Hematopoietic multipotent progenitor cell treated with erythropoietin and hydrocortisone succinate and interleukin-3 and kit ligand, for 8 days (in vitro differentiated cells): Measurements from ENCODE around the gene CXCR4.

Experiments
- DNase-seq: peaks from one replicate; pipeline ENCODE4 v3.0.0-alpha.2; 2015

The CXCR4 gene

GRCh38 chr2:136117909-136118818, at the start of gene CXCR4:
CXCR4 (minus strand) TSS chr2:136118149; CDS start chr2:136118060, 89 bp downstream.
- DNase-seq = peak; percentile 59

- no peak for DNase-seq
These were observed 46.4 kb upstream of the CXCR4 start for GRCh38 chr2:136164280-136164776.

GRCh38 chr2:136162438-136162837, 44.5 kb upstream of the CXCR4 start:
- no peak for DNase-seq

GRCh38 chr2:136156411-136156810, 38.5 kb upstream of the CXCR4 start:
- no peak for DNase-seq

GRCh38 chr2:136154384-136154783, 36.4 kb upstream of the CXCR4 start:
- no peak for DNase-seq

- DNase-seq = no peak
These were observed 33.3 kb upstream of the CXCR4 start for GRCh38 chr2:136151021-136151971.

- DNase-seq = no peak
These were observed 31.1 kb upstream of the CXCR4 start for GRCh38 chr2:136149011-136149410.

- DNase-seq = no peak
These were observed 28.6 kb upstream of the CXCR4 start for GRCh38 chr2:136146564-136146963.

GRCh38 chr2:136143603-136144451, 25.9 kb upstream of the CXCR4 start:
- peak; percentile 57 for DNase-seq

GRCh38 chr2:136141510-136142149, 23.7 kb upstream of the CXCR4 start:
- peak; percentile 67 for DNase-seq

- peak; percentile 83 for DNase-seq
These were observed 21.7 kb upstream of the CXCR4 start for GRCh38 chr2:136139631-136140030.

GRCh38 chr2:136137982-136138381, 20.0 kb upstream of the CXCR4 start:
- no peak for DNase-seq

- DNase-seq = no peak
These were observed 19.0 kb upstream of the CXCR4 start for GRCh38 chr2:136136931-136137330.

- peak; percentile 68 for DNase-seq
These were observed 18.3 kb upstream of the CXCR4 start for GRCh38 chr2:136135921-136136906.

GRCh38 chr2:136135462-136135861, 17.5 kb upstream of the CXCR4 start:
- no peak for DNase-seq

GRCh38 chr2:136134126-136134525, 16.2 kb upstream of the CXCR4 start:
- no peak for DNase-seq

GRCh38 chr2:136133586-136133985, 15.6 kb upstream of the CXCR4 start:
- no peak for DNase-seq

- DNase-seq = no peak
These were observed 15.2 kb upstream of the CXCR4 start for GRCh38 chr2:136133176-136133575.

- no peak for DNase-seq
These were observed 14.8 kb upstream of the CXCR4 start for GRCh38 chr2:136132825-136133155.

- no peak for DNase-seq
These were observed 14.2 kb upstream of the CXCR4 start for GRCh38 chr2:136131961-136132824.
